Raji (cell line): ENCODE results near the gene MCF2L2.
A peak's percentile ranks its signal among the peaks of the same experiment; 100 is the strongest.

Experiments
- POLR2A ChIP-seq: IDR thresholded peaks from 2 replicates; pipeline ENCODE4 v1.6.1; 2011; ENCODE audit warnings: low read depth, low read length, control low read depth; ENCODE audit not compliant: insufficient read depth

Gene MCF2L2

GRCh38 chr3:183249006-183249718 lies 179.3 kb downstream of the MCF2L2 start:
- peak; percentile 45 for TF ChIP-seq POLR2A

GRCh38 chr3:183247011-183247589 lies 181.3 kb downstream of the MCF2L2 start:
- TF ChIP-seq POLR2A = no peak

GRCh38 chr3:183244981-183245476 lies 183.4 kb downstream of the MCF2L2 start:
- TF ChIP-seq POLR2A = no peak

- no peak for TF ChIP-seq POLR2A
Observed at GRCh38 chr3:183244219-183244618, 184.2 kb downstream of the MCF2L2 start.

GRCh38 chr3:183242431-183242830 lies 186.0 kb downstream of the MCF2L2 start:
- no peak for TF ChIP-seq POLR2A

GRCh38 chr3:183239046-183239445 lies 189.4 kb downstream of the MCF2L2 start:
- TF ChIP-seq POLR2A = no peak

- TF ChIP-seq POLR2A = no peak
Observed at GRCh38 chr3:183233966-183234365, 194.5 kb downstream of the MCF2L2 start.

GRCh38 chr3:183230826-183231225 lies 197.6 kb downstream of the MCF2L2 start:
- no peak for TF ChIP-seq POLR2A

GRCh38 chr3:183229178-183229577 lies 199.2 kb downstream of the MCF2L2 start:
- TF ChIP-seq POLR2A = no peak

- no peak for TF ChIP-seq POLR2A
Observed at GRCh38 chr3:183227586-183227985, 200.8 kb downstream of the MCF2L2 start.

DNA sequence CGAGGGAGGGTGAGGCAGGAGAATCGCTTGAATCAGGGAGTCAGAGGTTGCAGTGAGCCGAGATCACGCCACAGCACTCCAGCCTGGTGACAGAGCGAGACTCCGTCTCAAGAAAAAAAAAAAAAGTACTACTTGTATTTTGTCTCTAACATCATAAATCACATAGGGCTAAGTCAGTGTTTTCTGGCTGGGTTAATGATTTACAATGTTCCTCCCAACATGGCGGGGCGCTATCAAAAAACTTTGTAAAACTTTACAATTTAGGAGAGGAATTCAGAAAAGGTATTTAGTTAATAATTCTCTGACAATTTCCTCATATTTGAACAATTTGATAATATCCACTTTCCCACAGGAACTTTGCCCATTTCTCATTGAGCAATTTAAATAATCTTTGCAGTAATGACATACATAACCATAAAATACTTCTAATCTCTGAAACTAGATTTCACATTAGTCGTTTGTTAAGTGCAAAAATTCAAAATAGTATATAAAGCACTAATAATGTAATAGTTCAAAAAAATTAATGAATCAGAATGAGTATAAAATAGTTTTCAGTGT lies 202.0 kb downstream of the MCF2L2 start:
- no peak for TF ChIP-seq POLR2A

- TF ChIP-seq POLR2A = no peak
Observed at GRCh38 chr3:183224180-183224970, 204.0 kb downstream of the MCF2L2 start.

DNA sequence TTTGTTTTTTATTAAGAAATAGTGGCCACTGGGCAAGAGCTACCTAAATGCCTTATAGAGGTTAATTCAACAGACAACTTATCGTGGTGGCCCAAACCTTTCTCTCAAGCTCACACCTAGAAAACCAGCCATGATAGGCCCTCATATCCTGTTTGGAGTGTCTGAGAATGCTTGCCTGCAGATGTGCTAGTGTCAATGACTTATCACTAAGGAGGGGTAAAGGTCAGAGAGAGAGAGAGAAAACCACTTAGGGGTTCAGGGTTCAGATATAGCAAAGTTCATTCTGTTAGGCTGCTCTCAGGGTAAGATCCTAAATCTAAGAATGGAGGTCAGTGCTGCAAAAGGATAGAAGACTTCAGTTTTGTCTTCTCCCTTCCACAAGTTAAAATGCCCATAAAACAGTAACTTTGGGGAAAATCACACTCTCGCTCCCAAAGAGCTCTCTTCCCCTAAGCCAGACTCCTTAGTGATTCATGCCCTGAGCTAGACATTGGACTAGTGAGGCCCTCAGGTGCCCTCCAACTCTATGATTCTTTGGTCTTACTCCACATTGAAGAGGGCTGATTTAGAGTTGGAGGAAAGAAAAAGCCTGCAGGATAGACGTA lies 205.7 kb downstream of the MCF2L2 start:
- TF ChIP-seq POLR2A = no peak

- TF ChIP-seq POLR2A = no peak
Observed at GRCh38 chr3:183220828-183221227, 207.6 kb downstream of the MCF2L2 start.

GRCh38 chr3:183218826-183219225 lies 209.6 kb downstream of the MCF2L2 start:
- TF ChIP-seq POLR2A = no peak
